ENCODE data around the gene SLC2A4RG. TPM values are rescaled to one million over a fixed set of nuclear protein-coding genes. Genes with fewer than 3 reads are reported as not detected.

Gene SLC2A4RG
- total RNA-seq, 1 donor from 2014 or later, result 10.4 TPM

DNA sequence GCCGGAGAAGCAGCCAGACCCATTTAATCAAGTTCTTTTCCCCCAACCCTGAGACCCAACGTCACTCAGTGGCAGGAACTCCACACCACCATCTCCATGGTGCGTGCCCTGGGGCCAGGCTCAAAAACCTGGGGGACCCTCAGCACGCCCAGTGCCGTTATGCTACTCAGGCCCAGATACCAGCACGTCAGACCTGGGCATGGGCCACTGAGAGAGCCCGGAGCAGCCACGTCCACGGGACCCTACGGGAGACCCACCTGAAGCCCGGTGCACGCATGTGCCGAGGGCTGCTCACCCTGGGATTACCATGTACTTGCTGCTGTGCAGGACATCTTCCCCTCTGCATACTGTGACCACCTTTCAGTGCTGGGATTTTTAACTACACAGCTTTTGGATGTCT, 13.8 kb downstream of the SLC2A4RG start:
- Histone ChIP-seq H3K27ac (ENCODE audit: low read depth, low read length) (no peak overlapping the region), H3K4me3 (ENCODE audit: low read length in 3 of 3) (no peak overlapping the region), H3K9me3 (ENCODE audit: control insufficient read depth in 3 of 3, low read length in 3 of 3) (no peaks in the 10 kb centered on the region), H3K4me1 (ENCODE audit: control insufficient read depth in 3 of 3, insufficient read depth in 3 of 3, low read length in 3 of 3) (no peaks in the 10 kb centered on the region), H3K36me3 (ENCODE audit: control insufficient read depth in 3 of 3, insufficient read depth in 3 of 3, low read length in 3 of 3) (peaks cover 0 to 3% (median 0%) of the 10 kb centered on the region in 3 donors), H3K27me3 (ENCODE audit: control insufficient read depth in 3 of 3, insufficient read depth in 3 of 3, low read length in 3 of 3) (no peaks in the 10 kb centered on the region), H3K9ac (ENCODE audit: low read depth in 1 of 3, low read length in 3 of 3) (no peak overlapping the region)

DNA sequence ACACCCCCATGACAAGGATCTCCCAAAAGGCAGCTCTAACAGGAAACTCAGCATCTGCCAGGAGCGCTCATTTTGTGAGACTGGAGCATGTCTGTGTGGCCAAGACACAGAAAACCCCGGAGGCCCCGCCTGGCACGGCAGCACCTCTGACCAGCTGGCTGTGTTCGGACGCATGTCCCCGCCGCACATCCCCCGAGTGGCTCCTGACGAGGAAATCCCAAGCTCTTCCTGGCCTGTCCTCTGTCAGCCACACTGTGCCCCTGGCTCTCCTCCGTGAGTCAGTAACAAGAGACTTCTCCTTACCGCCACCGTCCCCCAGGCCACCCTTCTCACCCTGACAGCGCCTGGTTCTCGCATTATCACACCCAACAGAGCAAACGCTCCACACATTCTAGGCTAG, 14.4 kb downstream of the SLC2A4RG start:
- Histone ChIP-seq H3K27ac (ENCODE audit: low read depth, low read length) (no peak overlapping the region), H3K4me1 (ENCODE audit: control insufficient read depth in 3 of 3, insufficient read depth in 3 of 3, low read length in 3 of 3) (no peaks in the 10 kb centered on the region), H3K9me3 (ENCODE audit: control insufficient read depth in 3 of 3, low read length in 3 of 3) (no peaks in the 10 kb centered on the region), H3K27me3 (ENCODE audit: control insufficient read depth in 3 of 3, insufficient read depth in 3 of 3, low read length in 3 of 3) (no peaks in the 10 kb centered on the region), H3K4me3 (ENCODE audit: low read length in 3 of 3) (no peak overlapping the region), H3K9ac (ENCODE audit: low read depth in 1 of 3, low read length in 3 of 3) (no peak overlapping the region), H3K36me3 (ENCODE audit: control insufficient read depth in 3 of 3, insufficient read depth in 3 of 3, low read length in 3 of 3) (peaks cover 0 to 3% (median 0%) of the 10 kb centered on the region in 3 donors)

DNA sequence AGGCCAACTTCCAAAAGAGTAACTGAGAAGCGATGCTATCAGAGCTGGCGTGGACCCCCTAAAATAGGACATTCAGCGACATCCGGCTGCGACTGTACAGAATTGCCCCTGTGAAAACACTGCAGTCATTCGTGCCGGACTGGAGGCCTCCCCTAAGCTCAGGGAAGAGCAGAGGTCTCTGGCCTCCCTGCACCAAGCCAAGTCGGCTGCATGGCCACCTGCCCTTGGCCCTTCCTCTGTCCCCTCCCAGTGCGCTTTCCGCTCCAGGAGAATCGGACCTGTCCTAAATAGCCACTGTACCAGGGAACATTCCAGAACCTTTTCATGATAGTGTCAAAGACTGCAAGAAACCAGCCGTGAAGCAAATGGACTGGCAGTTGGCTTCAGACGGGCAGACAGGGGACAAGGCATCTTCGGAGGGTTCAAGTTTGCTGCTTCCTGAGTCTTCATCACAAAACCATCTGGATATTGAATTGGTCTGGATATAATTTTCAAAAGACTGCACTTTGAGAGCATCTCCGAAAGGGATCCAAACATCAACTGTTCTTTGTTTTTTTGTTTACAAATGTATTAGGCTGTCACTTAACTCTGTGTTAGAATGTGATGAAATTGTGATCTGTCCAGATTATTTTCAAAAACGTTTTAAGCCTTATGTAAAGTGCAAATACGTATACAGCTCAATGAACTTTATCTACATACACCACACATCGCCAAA, 16.5 kb downstream of the SLC2A4RG start:
- no peak overlapping the region for H3K27ac ChIP-seq (ENCODE audit: low read depth, low read length)

DNA sequence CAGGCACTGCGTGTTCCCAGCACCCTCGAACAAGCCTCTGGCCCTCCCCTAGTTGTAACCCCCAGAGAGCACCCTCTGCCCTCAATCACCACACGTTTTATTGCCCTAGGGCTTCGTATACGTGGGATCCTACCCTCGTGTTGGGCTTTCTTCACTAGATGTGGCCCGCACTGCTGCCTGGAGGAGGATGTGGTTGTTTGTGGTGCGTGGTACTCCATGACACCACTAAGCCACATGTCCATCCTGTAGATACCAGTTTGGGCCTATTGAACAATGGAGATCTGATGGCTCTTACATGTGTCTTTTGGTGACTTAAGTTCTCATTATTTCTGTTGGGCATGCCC, 17.0 kb downstream of the SLC2A4RG start:
- H3K27me3 ChIP-seq (ENCODE audit: control insufficient read depth in 3 of 3, insufficient read depth in 3 of 3, low read length in 3 of 3), result no peaks in the 10 kb centered on the region
- H3K27ac ChIP-seq (ENCODE audit: low read depth, low read length), result no peak overlapping the region

More for the DNA sequence above, 16.5 kb downstream of the SLC2A4RG start:
- H3K27me3 ChIP-seq (ENCODE audit: control insufficient read depth in 3 of 3, insufficient read depth in 3 of 3, low read length in 3 of 3), result no peaks in the 10 kb centered on the region
- no peaks in the 10 kb centered on the region for H3K9me3 ChIP-seq (ENCODE audit: control insufficient read depth in 3 of 3, low read length in 3 of 3)
- no peak overlapping the region for H3K4me3 ChIP-seq (ENCODE audit: low read length in 3 of 3)
- no peak overlapping the region for H3K9ac ChIP-seq (ENCODE audit: low read depth in 1 of 3, low read length in 3 of 3)
- no peaks in the 10 kb centered on the region for H3K4me1 ChIP-seq (ENCODE audit: control insufficient read depth in 3 of 3, insufficient read depth in 3 of 3, low read length in 3 of 3)
- H3K36me3 ChIP-seq (ENCODE audit: control insufficient read depth in 3 of 3, insufficient read depth in 3 of 3, low read length in 3 of 3), result peaks cover 0 to 2% (median 0%) of the 10 kb centered on the region in 3 donors

DNA sequence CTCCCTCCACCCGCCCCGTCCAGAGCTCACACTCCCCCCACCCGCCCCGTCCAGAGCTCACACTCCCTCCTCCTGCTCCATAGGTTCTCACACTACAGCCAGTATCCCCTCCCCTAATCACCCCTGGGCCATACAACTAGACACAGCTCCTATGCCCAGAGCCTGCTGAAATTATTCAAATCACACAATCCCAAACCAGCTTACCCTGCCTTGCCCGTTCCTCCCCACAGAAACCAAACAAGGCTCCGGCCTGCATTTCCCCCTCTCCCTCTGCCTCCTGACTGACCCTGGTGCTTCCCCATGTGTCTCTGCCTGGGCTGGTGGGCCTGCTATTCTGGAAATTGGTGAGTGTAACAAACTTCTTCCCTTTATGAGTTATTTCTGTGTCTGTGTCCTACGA, 18.6 kb downstream of the SLC2A4RG start:
- H3K9me3 ChIP-seq (ENCODE audit: control insufficient read depth in 3 of 3, low read length in 3 of 3), result no peaks in the 10 kb centered on the region
- no peak overlapping the region for H3K27ac ChIP-seq (ENCODE audit: low read depth, low read length)
- H3K9ac ChIP-seq (ENCODE audit: low read depth in 1 of 3, low read length in 3 of 3), result no peak overlapping the region
- peaks cover 0 to 2% (median 0%) of the 10 kb centered on the region in 3 donors for H3K36me3 ChIP-seq (ENCODE audit: control insufficient read depth in 3 of 3, insufficient read depth in 3 of 3, low read length in 3 of 3)
- no peaks in the 10 kb centered on the region for H3K4me1 ChIP-seq (ENCODE audit: control insufficient read depth in 3 of 3, insufficient read depth in 3 of 3, low read length in 3 of 3)
- no peak overlapping the region for H3K4me3 ChIP-seq (ENCODE audit: low read length in 3 of 3)
- no peaks in the 10 kb centered on the region for H3K27me3 ChIP-seq (ENCODE audit: control insufficient read depth in 3 of 3, insufficient read depth in 3 of 3, low read length in 3 of 3)

More for the DNA sequence above, 17.0 kb downstream of the SLC2A4RG start:
- no peaks in the 10 kb centered on the region for H3K9me3 ChIP-seq (ENCODE audit: control insufficient read depth in 3 of 3, low read length in 3 of 3)
- H3K36me3 ChIP-seq (ENCODE audit: control insufficient read depth in 3 of 3, insufficient read depth in 3 of 3, low read length in 3 of 3), result peaks cover 0 to 2% (median 0%) of the 10 kb centered on the region in 3 donors
- H3K4me1 ChIP-seq (ENCODE audit: control insufficient read depth in 3 of 3, insufficient read depth in 3 of 3, low read length in 3 of 3), result no peaks in the 10 kb centered on the region
- H3K4me3 ChIP-seq (ENCODE audit: low read length in 3 of 3), result no peak overlapping the region
- H3K9ac ChIP-seq (ENCODE audit: low read depth in 1 of 3, low read length in 3 of 3), result no peak overlapping the region

DNA sequence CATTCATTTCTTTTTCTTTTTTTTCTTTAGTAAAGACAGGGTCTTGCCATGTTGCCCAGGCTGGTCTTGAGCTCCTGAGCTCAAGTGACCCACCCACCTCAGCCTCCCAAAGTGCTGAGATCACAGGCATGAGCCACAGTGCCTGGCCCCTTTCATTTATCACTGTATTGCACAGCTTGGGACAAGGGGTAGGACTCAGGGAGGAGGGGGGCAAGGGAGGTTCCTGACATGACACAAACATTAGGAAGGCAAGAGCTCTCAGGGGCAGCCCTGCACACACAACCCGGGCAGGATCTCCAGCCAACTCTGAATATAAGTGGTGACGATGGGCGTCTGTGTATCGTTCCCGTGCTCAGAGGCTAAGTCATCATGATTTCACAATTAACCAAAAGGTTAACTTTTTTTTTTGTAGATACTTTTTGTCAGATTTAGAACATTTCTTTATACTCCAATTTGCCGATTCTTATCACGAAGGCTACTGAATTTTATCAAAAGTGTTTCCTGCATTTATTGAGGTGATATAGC, 19.9 kb downstream of the SLC2A4RG start:
- Histone ChIP-seq H3K27ac (ENCODE audit: low read depth, low read length) (no peak overlapping the region), H3K4me3 (ENCODE audit: low read length in 3 of 3) (no peak overlapping the region), H3K36me3 (ENCODE audit: control insufficient read depth in 3 of 3, insufficient read depth in 3 of 3, low read length in 3 of 3) (peaks cover 0 to 5% (median 3%) of the 10 kb centered on the region in 3 donors), H3K4me1 (ENCODE audit: control insufficient read depth in 3 of 3, insufficient read depth in 3 of 3, low read length in 3 of 3) (no peaks in the 10 kb centered on the region), H3K9me3 (ENCODE audit: control insufficient read depth in 3 of 3, low read length in 3 of 3) (no peaks in the 10 kb centered on the region), H3K27me3 (ENCODE audit: control insufficient read depth in 3 of 3, insufficient read depth in 3 of 3, low read length in 3 of 3) (no peaks in the 10 kb centered on the region), H3K9ac (ENCODE audit: low read depth in 1 of 3, low read length in 3 of 3) (no peak overlapping the region)

DNA sequence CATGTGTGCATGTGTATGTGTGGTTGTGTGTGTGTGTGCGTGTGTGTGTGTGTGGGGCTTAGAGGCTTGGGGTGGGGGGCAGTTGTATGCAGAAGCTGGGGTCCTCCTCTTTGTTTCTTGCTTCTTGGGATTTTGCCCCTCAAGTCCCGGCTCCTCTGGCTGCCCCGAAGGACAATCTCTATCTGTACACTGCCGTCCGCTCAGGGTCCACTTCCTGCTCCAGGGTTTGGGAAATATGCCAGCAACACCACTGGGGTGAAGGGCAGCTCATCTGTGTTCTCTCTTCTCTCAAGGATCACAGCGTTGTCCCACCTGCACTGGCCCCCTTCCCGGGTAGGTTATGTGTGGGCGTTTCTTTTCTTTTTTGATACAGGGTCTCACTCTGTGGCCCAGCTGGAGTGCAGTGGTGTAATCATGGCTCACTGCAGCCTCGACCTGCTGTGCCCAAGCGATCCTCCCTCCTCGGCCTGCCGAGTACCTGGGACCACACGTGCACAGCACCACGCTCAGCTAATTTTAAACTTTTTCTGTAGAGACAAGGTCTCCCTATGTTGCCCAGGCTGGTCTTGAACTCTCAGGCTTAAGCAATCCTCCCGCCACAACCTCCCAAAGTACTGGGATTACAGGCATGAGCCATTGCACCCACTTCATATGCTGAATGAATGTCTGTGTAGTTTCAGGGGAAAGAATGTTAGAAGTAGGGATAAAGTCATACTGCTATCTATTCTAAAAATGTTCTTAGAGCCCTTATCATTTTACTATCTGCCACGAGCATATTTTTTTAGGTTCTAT, 25.7 kb downstream of the SLC2A4RG start:
- no peak overlapping the region for H3K4me3 ChIP-seq (ENCODE audit: low read length in 3 of 3)
- H3K4me1 ChIP-seq (ENCODE audit: control insufficient read depth in 3 of 3, insufficient read depth in 3 of 3, low read length in 3 of 3), result peaks cover 7 to 9% (median 9%) of the 10 kb centered on the region in 3 donors
- H3K27me3 ChIP-seq (ENCODE audit: control insufficient read depth in 3 of 3, insufficient read depth in 3 of 3, low read length in 3 of 3), result no peaks in the 10 kb centered on the region
- peaks cover 5 to 12% (median 9%) of the 10 kb centered on the region in 3 donors for H3K36me3 ChIP-seq (ENCODE audit: control insufficient read depth in 3 of 3, insufficient read depth in 3 of 3, low read length in 3 of 3)
- no peak overlapping the region for H3K9ac ChIP-seq (ENCODE audit: low read depth in 1 of 3, low read length in 3 of 3)
- no peak overlapping the region for H3K27ac ChIP-seq (ENCODE audit: low read depth, low read length)
- no peaks in the 10 kb centered on the region for H3K9me3 ChIP-seq (ENCODE audit: control insufficient read depth in 3 of 3, low read length in 3 of 3)

DNA sequence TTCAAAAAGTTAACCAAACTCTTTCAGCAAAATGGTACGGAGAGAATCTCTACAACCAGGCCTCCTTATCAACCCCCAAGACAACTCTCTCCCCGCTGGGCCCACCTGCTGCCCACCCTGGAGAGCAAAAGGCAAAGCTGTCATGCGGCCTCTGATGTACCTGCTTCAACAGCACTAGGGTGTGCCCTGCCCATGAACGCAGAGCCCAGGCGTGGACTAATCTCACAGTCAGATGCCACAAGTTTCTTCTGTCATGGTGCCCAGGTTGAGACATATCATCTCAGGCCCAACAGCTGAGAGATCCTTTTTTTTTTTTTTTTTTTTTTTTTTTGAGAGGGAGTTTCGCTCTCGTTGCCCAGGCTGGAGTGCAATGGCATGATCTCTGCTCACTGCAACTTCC, 26.3 kb downstream of the SLC2A4RG start:
- Histone ChIP-seq H3K27me3 (ENCODE audit: control insufficient read depth in 3 of 3, insufficient read depth in 3 of 3, low read length in 3 of 3) (no peaks in the 10 kb centered on the region), H3K4me3 (ENCODE audit: low read length in 3 of 3) (no peak overlapping the region), H3K27ac (ENCODE audit: low read depth, low read length) (no peak overlapping the region), H3K36me3 (ENCODE audit: control insufficient read depth in 3 of 3, insufficient read depth in 3 of 3, low read length in 3 of 3) (peaks cover 5 to 12% (median 9%) of the 10 kb centered on the region in 3 donors), H3K9me3 (ENCODE audit: control insufficient read depth in 3 of 3, low read length in 3 of 3) (no peaks in the 10 kb centered on the region), H3K9ac (ENCODE audit: low read depth in 1 of 3, low read length in 3 of 3) (no peak overlapping the region), H3K4me1 (ENCODE audit: control insufficient read depth in 3 of 3, insufficient read depth in 3 of 3, low read length in 3 of 3) (peaks cover 7 to 9% (median 9%) of the 10 kb centered on the region in 3 donors)

DNA sequence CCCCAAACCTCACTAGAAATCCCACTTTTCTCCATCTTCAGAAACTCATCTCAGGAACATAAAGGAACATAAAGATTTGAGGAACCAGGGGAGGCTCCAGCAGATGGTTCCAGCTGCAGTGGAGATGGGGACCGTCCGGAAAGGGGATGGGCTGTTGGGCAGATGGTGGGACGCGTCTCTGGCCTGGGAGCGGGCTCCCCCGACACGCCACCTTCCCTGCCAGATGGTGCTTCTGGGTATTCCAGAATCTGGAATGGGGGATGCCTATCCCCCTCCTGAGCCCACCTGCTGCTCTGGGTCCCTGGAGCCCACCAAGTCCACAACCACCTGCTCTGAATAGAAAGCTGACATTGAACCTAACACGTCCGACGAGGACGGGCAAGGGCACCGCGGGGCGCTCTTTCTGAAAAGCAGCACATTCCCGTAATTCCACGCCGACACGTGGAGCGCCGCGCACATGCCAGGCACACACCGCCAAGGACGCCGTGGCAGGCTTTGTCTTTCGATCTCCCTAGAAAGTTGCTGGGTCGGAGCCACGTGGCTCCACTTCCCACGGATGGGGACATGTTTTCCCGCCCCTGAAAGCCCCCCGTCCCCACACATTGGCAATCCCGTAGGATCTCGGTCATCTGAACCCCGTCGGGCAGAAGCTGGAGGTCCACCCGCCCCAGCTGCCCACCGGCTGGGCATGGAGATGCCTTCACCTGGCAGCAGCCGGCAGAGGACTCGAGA, 27.3 kb downstream of the SLC2A4RG start:
- Histone ChIP-seq H3K4me3 (ENCODE audit: low read length in 3 of 3) (no peak overlapping the region), H3K9ac (ENCODE audit: low read depth in 1 of 3, low read length in 3 of 3) (peak overlapping the region in 1 of 3 donors; percentile 45), H3K27me3 (ENCODE audit: control insufficient read depth in 3 of 3, insufficient read depth in 3 of 3, low read length in 3 of 3) (no peaks in the 10 kb centered on the region), H3K36me3 (ENCODE audit: control insufficient read depth in 3 of 3, insufficient read depth in 3 of 3, low read length in 3 of 3) (peaks cover 5 to 12% (median 9%) of the 10 kb centered on the region in 3 donors), H3K27ac (ENCODE audit: low read depth, low read length) (no peak overlapping the region), H3K4me1 (ENCODE audit: control insufficient read depth in 3 of 3, insufficient read depth in 3 of 3, low read length in 3 of 3) (peaks cover 7 to 9% (median 9%) of the 10 kb centered on the region in 3 donors), H3K9me3 (ENCODE audit: control insufficient read depth in 3 of 3, low read length in 3 of 3) (no peaks in the 10 kb centered on the region)

All from skeletal muscle tissue (tissue), 4 donors.